Kidney (tissue), 14 donors: Measurements from ENCODE around the gene IRX2. TPM values are rescaled to one million over a fixed set of nuclear protein-coding genes. Genes with fewer than 3 reads are reported as not detected.

Experiments used
- DNase-seq, 5 donors: peaks; one replicate each; pipeline ENCODE4 v3.0.0-alpha.2; 2013 to 2020
- FAIRE-seq: peaks from 2 replicates; lab custom pipeline; 2012; peaks lifted over from hg19 to GRCh38; lab: Jason Lieb, UNC
- H3K27ac ChIP-seq, 2 donors: one replicate each; pipeline ENCODE4 v1.7.0; 2013; ENCODE audit warnings: low read depth in 2 of 2, low read length in 2 of 2, inconsistent platforms in 1 of 2
- H3K27me3 ChIP-seq: one replicate; pipeline ENCODE4 v1.7.1; 2013; ENCODE audit warnings: low read length, inconsistent platforms; ENCODE audit not compliant: control insufficient read depth, insufficient read depth
- H3K36me3 ChIP-seq, 3 donors: one replicate each; pipeline versions ENCODE4 v1.7.0 to v1.7.1; 2013; ENCODE audit warnings: low read length in 3 of 3, control low read depth in 1 of 3, inconsistent platforms in 1 of 3; ENCODE audit not compliant: insufficient read depth in 3 of 3, control insufficient read depth in 2 of 3
- H3K4me1 ChIP-seq, 3 donors: one replicate each; pipeline versions ENCODE4 v1.7.0 to v1.7.1; 2013; ENCODE audit warnings: low read length in 3 of 3, inconsistent platforms in 1 of 3, low read depth in 1 of 3; ENCODE audit not compliant: control insufficient read depth in 2 of 3, insufficient read depth in 2 of 3
- H3K4me3 ChIP-seq, 3 donors: one replicate each; pipeline versions ENCODE4 v1.7.0 to v1.8.1; 2013; ENCODE audit warnings: low read length in 3 of 3, control low read depth in 1 of 3, inconsistent platforms in 1 of 3
- H3K9ac ChIP-seq, 3 donors: one replicate each; pipeline versions ENCODE4 v1.7.0 to v1.7.1; 2013; ENCODE audit warnings: low read length in 3 of 3, control low read depth in 1 of 3, inconsistent platforms in 1 of 3
- H3K9me3 ChIP-seq, 3 donors: one replicate each; pipeline versions ENCODE4 v1.7.0 to v1.7.1; 2013; ENCODE audit warnings: low read length in 3 of 3, control low read depth in 1 of 3, inconsistent platforms in 1 of 3; ENCODE audit not compliant: control insufficient read depth in 2 of 3, insufficient read depth in 1 of 3
- CTCF ChIP-seq: IDR thresholded peaks from 3 replicates; pipeline ENCODE4 v1.5.1; 2012; ENCODE audit warnings: mild to moderate bottlenecking, moderate library complexity, borderline replicate concordance; ENCODE audit not compliant: insufficient read depth; ENCODE audit errors: extremely low read depth
- intact Hi-C: fragments of 100-400 bp; cut with DNase I; formaldehyde crosslinking; loops from one replicate; pipeline ENCODE4 v1.11.1; 2022
- polyA plus RNA-seq: library from polyadenylated mRNA; stranded (reverse); fragments of 350-450 nt; fragmentation: Illumina TruSeq; extraction: RNeasy Lipid Tissue Mini Kit (QIAGEN cat#74804); gene quantifications from one replicate; pipeline ENCODE4 v1.2.3, GENCODE V29; 2014; ENCODE audit warnings: low read depth, low replicate concordance; ENCODE audit not compliant: insufficient read depth
- total RNA-seq: library from RNA; stranded (reverse); fragmentation: NEBNext Ultra II Directional; extraction: Animal tissue kit (Norgen Biotek cat#: 25700); gene quantifications from one replicate; pipeline ENCODE4 v1.2.1, GENCODE V29; 2021
- donor health status: control.
- donor health status: control.
- donor health status: control.
- donor health status: control.
- donor health status: control.
- donor health status: DM: yes; HTN: yes; CAD: no.
- donor health status: Normal renal cell carcinoma (clear cell type).

IRX2 gene
- total and polyA plus RNA-seq, 2 donors from 2014 or later, result 11.7 to 44.2 TPM

DNA sequence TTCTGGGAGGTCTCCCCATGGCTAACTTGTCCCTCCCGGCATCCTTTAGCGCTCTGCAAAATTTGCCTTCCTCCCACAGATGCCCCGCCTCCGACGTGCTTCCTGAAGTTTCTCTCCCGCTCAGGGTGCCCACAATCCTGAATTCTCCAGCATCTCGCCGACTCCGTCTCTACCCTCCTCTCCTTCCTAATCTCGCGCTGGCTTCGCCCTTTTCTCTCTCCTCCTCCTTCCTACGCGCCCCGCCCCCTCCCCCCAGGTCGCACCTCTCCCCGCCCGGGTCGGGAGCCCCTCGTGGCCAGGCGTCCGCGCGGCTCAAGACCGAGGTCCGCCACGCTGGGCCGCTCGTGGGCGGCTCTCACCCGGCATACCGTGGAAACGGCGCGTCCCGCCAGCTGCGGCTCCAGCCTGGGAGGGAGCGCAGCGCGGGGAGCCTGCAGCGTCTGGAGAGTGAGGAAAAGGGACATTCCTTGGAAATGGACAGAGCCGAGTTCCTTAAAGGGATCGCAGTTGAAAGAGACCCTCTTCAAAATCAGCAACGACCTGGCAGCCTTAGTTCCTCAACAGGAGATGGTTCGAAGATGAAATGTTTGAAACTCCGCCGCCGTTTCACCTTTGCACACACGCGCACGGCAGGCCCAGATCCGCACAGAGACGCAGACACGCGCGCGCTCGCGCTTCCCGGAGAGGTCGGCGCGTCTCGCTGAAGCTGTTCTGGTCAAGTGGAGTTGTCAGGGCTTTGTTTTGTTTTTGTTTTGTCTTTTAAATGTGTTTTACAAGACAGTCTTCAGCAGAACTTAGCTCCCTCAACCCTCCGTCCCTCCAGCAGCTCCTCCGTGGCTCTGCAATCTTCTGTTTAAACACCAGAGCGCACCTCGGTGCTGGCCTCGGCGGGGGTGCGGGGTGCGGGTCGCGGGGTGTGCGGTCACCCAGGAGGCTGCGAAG, 5.0 kb upstream of the IRX2 start:
- FAIRE-seq (no peak), DNase-seq (peak in 4 of 5 donors; percentile 35 to 84 (median 58))
- TF ChIP-seq CTCF, result no peak
- intact Hi-C loops, result no loop called here
- H3K4me3 ChIP-seq, result peak overlapping the region in 2 of 3 donors; percentile 45 to 49
- no peaks in the 10 kb centered on the region for H3K9me3 ChIP-seq
- H3K9ac ChIP-seq, result no peak overlapping the region
- H3K36me3 ChIP-seq, result no peaks in the 10 kb centered on the region
- H3K27ac ChIP-seq, result no peak overlapping the region
- peaks cover 69% of the 10 kb centered on the region for H3K27me3 ChIP-seq
- peaks cover 0 to 7% (median 0%) of the 10 kb centered on the region in 3 donors for H3K4me1 ChIP-seq

DNA sequence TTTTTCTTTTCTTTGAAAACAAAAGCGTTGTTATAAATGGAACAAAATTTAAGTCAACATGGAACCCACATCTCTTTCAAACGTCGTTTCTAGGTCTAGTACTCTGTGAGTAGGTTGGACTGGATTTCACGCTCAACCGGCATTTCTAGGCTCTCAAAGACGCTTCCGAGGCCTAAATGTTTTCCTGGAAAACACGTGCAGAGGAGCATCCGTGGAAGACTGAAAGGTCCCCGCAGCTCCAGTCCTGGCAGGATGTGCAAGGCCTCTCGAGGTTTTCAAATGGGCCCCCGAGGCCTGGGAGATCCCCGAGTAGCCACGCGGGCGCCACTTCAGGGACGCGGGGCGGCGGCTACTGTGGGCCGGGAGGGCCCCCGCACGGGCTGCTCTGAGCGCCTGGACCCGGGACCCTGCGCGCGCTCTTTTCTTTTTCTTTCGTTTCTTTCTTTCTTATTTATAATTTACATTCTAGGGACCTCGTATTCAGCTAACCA, 4.2 kb upstream of the IRX2 start:
- H3K4me1 ChIP-seq, result peaks cover 0 to 7% (median 0%) of the 10 kb centered on the region in 3 donors
- H3K9me3 ChIP-seq, result no peaks in the 10 kb centered on the region
- peak in 3 of 5 donors; percentile 26 to 59 (median 38) for DNase-seq
- FAIRE-seq, result no peak
- intact Hi-C loops, result no loop called here
- TF ChIP-seq CTCF, result no peak
- H3K27me3 ChIP-seq, result peaks cover 65% of the 10 kb centered on the region
- no peak overlapping the region for H3K9ac ChIP-seq
- no peaks in the 10 kb centered on the region for H3K36me3 ChIP-seq
- H3K27ac ChIP-seq, result no peak overlapping the region
- peak overlapping the region in 1 of 3 donors; percentile 49 for H3K4me3 ChIP-seq

DNA sequence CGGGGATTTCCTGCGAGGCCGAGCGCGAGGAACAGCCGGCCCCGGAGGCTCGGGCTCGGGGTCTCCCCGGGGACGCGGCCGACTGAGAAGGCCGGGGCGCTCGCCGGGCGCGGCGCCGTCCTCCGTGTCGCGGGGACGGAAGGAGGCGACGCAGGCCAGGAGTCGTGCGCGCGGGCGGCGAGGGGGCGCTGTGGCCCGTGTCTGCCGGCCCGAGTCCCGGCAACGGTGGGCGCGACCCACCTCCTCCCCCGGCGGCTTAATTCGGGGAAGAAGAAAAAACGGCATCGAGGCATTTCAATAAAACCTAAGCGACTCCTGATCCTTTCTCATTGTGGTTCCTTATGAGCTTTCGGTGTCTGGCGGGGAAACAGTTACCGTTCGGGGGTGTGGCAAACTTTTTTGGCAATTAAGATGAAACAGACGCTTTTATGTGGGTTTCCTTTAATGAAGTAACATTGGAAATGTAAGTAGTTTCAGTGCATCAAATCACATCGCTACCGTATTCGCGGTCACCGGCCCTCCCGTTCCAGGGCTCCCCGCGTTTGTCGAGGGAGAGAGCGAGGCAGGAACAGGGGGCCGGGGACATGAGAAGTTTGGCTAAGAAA, 3.7 kb upstream of the IRX2 start:
- Histone ChIP-seq H3K4me1 (peaks cover 0 to 7% (median 0%) of the 10 kb centered on the region in 3 donors), H3K27me3 (peaks cover 60% of the 10 kb centered on the region), H3K27ac (no peak overlapping the region), H3K9ac (no peak overlapping the region), H3K36me3 (no peaks in the 10 kb centered on the region), H3K4me3 (no peak overlapping the region), H3K9me3 (no peaks in the 10 kb centered on the region)
- DNase-seq (peak in 3 of 5 donors; percentile 46 to 58 (median 52)), FAIRE-seq (no peak)
- intact Hi-C loops, result no loop called here
- peak; percentile 14 for TF ChIP-seq CTCF
